Neural progenitor cell (in vitro differentiated cells): ENCODE data around the gene PAK4. TPM values are rescaled to one million over a fixed set of nuclear protein-coding genes. Genes with fewer than 3 reads are reported as not detected.

Experiments
- DNase-seq: peaks from one replicate; pipeline ENCODE4 v3.0.0-alpha.2; 2016; ENCODE audit warnings: low spot score
- H2AFZ ChIP-seq: fragments of 200-600 bp; sonication (generic); replicated peaks from 2 replicates; pipeline ENCODE4 v1.6.1; 2016; ENCODE audit warnings: antibody characterized with exemption
- H3F3A ChIP-seq: fragments of 200-600 bp; sonication (generic); 2 replicates; pipeline ENCODE4 v1.6.1; 2016; ENCODE audit warnings: antibody characterized with exemption, low read depth
- H3K27ac ChIP-seq: fragments of 200-600 bp; sonication (generic); 2 replicates; pipeline ENCODE4 v1.5.1; 2016; ENCODE audit warnings: mild to moderate bottlenecking
- H3K27me3 ChIP-seq: fragments of 200-600 bp; sonication (generic); 2 replicates; pipeline ENCODE4 v1.6.1; 2016; ENCODE audit warnings: mild to moderate bottlenecking, moderate library complexity
- H3K36me3 ChIP-seq: fragments of 200-600 bp; sonication (generic); 2 replicates; pipeline ENCODE4 v1.5.1; 2016
- H3K4me1 ChIP-seq: fragments of 200-600 bp; sonication (generic); 2 replicates; pipeline ENCODE4 v1.6.1; 2016; ENCODE audit warnings: mixed run types
- H3K4me2 ChIP-seq: fragments of 200-600 bp; sonication (generic); 2 replicates; pipeline ENCODE4 v1.6.1; 2016
- H3K4me3 ChIP-seq: fragments of 200-600 bp; sonication (generic); 2 replicates; pipeline ENCODE4 v1.5.1; 2016
- H3K79me2 ChIP-seq: fragments of 200-600 bp; sonication (generic); 2 replicates; pipeline ENCODE4 v1.6.1; 2016; ENCODE audit warnings: low read depth
- H3K9ac ChIP-seq: fragments of 200-600 bp; sonication (generic); 2 replicates; pipeline ENCODE4 v1.6.1; 2016
- H3K9me3 ChIP-seq: fragments of 200-600 bp; sonication (generic); 2 replicates; pipeline ENCODE4 v1.5.1; 2016; ENCODE audit warnings: low read depth
- H4K20me1 ChIP-seq: fragments of 200-600 bp; sonication (generic); 2 replicates; pipeline ENCODE4 v1.6.1; 2016; ENCODE audit warnings: low read depth
- H3K27ac Mint-ChIP-seq: 3 replicates; pipeline ENCODE4 v1.8.0; 2021; ENCODE audit warnings: mixed read lengths
- H3K27me3 Mint-ChIP-seq: 2 replicates; pipeline ENCODE4 v1.8.0; 2022; ENCODE audit warnings: low read depth, mild to moderate bottlenecking, inconsistent platforms, moderate library complexity, mixed read lengths; ENCODE audit not compliant: insufficient read depth
- H3K36me3 Mint-ChIP-seq: 3 replicates; pipeline ENCODE4 v1.8.0; 2021; ENCODE audit warnings: mixed read lengths
- H3K4me1 Mint-ChIP-seq: 3 replicates; pipeline ENCODE4 v1.8.0; 2021; ENCODE audit warnings: mixed read lengths
- H3K4me3 Mint-ChIP-seq: 3 replicates; pipeline ENCODE4 v1.8.0; 2021; ENCODE audit warnings: mild to moderate bottlenecking, moderate library complexity, mixed read lengths
- H3K9me3 Mint-ChIP-seq: 3 replicates; pipeline ENCODE4 v1.8.0; 2020; ENCODE audit warnings: mixed read lengths
- CTCF ChIP-seq: fragments of 200-600 bp; sonication (generic); IDR thresholded peaks from 2 replicates; pipeline ENCODE4 v1.5.1; 2017; ENCODE audit warnings: antibody characterized with exemption, mild to moderate bottlenecking
- EZH2 ChIP-seq: fragments of 200-600 bp; sonication (generic); IDR thresholded peaks from 2 replicates; pipeline ENCODE4 v1.6.1; 2017; ENCODE audit warnings: antibody characterized with exemption, mild to moderate bottlenecking, moderate library complexity
- EZH2phosphoT487 ChIP-seq: fragments of 200-600 bp; sonication (generic); IDR thresholded peaks from 2 replicates; pipeline ENCODE4 v1.6.1; 2017; ENCODE audit warnings: antibody characterized with exemption
- total RNA-seq: library from RNA; depleted of rRNA; stranded (reverse); fragments of >200 nt; gene quantifications from 2 replicates; pipeline ENCODE4 v1.2.3, GENCODE V29; 2015; ENCODE audit warnings: low replicate concordance

The PAK4 gene
- total RNA-seq, 1 donor from 2014 or later: 9.7 TPM

GRCh38 chr19:39139305-39139874 lies 13.8 kb downstream of the PAK4 start:
- peak overlapping the region; percentile 20 for H3K9ac ChIP-seq
- H2AFZ ChIP-seq: no peak overlapping the region
- DNase-seq: peak; percentile 68
- Mint-ChIP-seq H3K4me3 (peak overlapping the region; percentile 41), H3K4me1 (peaks cover 48% of the 10 kb centered on the region), H3K27me3 (no peaks in the 10 kb centered on the region), H3K27ac (peak overlapping the region; percentile 29), H3K9me3 (no peaks in the 10 kb centered on the region), H3K36me3 (no peaks in the 10 kb centered on the region)
- H4K20me1 ChIP-seq: peaks cover 95% of the 10 kb centered on the region
- H3F3A ChIP-seq: peaks cover 14% of the 10 kb centered on the region
- peak overlapping the region; percentile 28 for H3K4me3 ChIP-seq
- no peaks in the 10 kb centered on the region for H3K27me3 ChIP-seq
- H3K36me3 ChIP-seq: no peaks in the 10 kb centered on the region
- TF ChIP-seq EZH2phosphoT487 (no peak), CTCF (no peak), EZH2 (no peak)
- H3K4me1 ChIP-seq: peaks cover 41% of the 10 kb centered on the region
- peaks cover 96% of the 10 kb centered on the region for H3K79me2 ChIP-seq
- no peaks in the 10 kb centered on the region for H3K9me3 ChIP-seq
- peak overlapping the region; percentile 74 for H3K4me2 ChIP-seq
- peak overlapping the region; percentile 65 for H3K27ac ChIP-seq

- no peak overlapping the region for H2AFZ ChIP-seq
- no peak overlapping the region for H3K27ac ChIP-seq
- H3K4me2 ChIP-seq: peak overlapping the region; percentile 74
- H3K36me3 Mint-ChIP-seq: no peaks in the 10 kb centered on the region
- no peak overlapping the region for H3K4me3 ChIP-seq
- H3K27me3 Mint-ChIP-seq: no peaks in the 10 kb centered on the region
- H3K4me3 Mint-ChIP-seq: peak overlapping the region; percentile 41
- H3K9me3 Mint-ChIP-seq: no peaks in the 10 kb centered on the region
- H3K9ac ChIP-seq: no peak overlapping the region
- DNase-seq: no peak
- peaks cover 53% of the 10 kb centered on the region for H3K4me1 Mint-ChIP-seq
- no peaks in the 10 kb centered on the region for H3K36me3 ChIP-seq
- peaks cover 47% of the 10 kb centered on the region for H3K4me1 ChIP-seq
- H3K27ac Mint-ChIP-seq: no peak overlapping the region
- H3F3A ChIP-seq: peaks cover 21% of the 10 kb centered on the region
- H3K9me3 ChIP-seq: no peaks in the 10 kb centered on the region
- no peaks in the 10 kb centered on the region for H3K27me3 ChIP-seq
- no peak for TF ChIP-seq CTCF
- no peak for TF ChIP-seq EZH2phosphoT487
- TF ChIP-seq EZH2: no peak
- H4K20me1 ChIP-seq: peaks cover 95% of the 10 kb centered on the region
- H3K79me2 ChIP-seq: peaks cover 96% of the 10 kb centered on the region
These were observed 14.4 kb downstream of the PAK4 start for GRCh38 chr19:39139971-39140453.

- H3K27ac ChIP-seq: no peak overlapping the region
- DNase-seq: no peak
- H3K4me1 ChIP-seq: peaks cover 50% of the 10 kb centered on the region
- no peaks in the 10 kb centered on the region for H3K27me3 ChIP-seq
- Mint-ChIP-seq H3K4me3 (peak overlapping the region; percentile 38), H3K36me3 (no peaks in the 10 kb centered on the region), H3K4me1 (peaks cover 54% of the 10 kb centered on the region), H3K27me3 (no peaks in the 10 kb centered on the region), H3K9me3 (no peaks in the 10 kb centered on the region), H3K27ac (peak overlapping the region; percentile 30)
- no peak overlapping the region for H2AFZ ChIP-seq
- no peak overlapping the region for H3K4me2 ChIP-seq
- no peaks in the 10 kb centered on the region for H3K36me3 ChIP-seq
- TF ChIP-seq CTCF (no peak), EZH2phosphoT487 (no peak), EZH2 (no peak)
- peaks cover 95% of the 10 kb centered on the region for H4K20me1 ChIP-seq
- no peaks in the 10 kb centered on the region for H3K9me3 ChIP-seq
- H3K4me3 ChIP-seq: no peak overlapping the region
- no peak overlapping the region for H3K9ac ChIP-seq
- H3F3A ChIP-seq: peaks cover 25% of the 10 kb centered on the region
- peaks cover 96% of the 10 kb centered on the region for H3K79me2 ChIP-seq
These were observed 15.0 kb downstream of the PAK4 start for GRCh38 chr19:39140594-39140993.
